Retinal pigment epithelial cell (primary cell): ENCODE results near the gene CTXN3.

Experiments
- DNase-seq: peaks from one replicate; pipeline ENCODE4 v3.0.0-alpha.2; 2010; ENCODE audit warnings: low read depth
- H3K4me3 ChIP-seq: 2 replicates; pipeline ENCODE4 v1.5.1; 2011; ENCODE audit warnings: mild to moderate bottlenecking, low read length, control low read depth, moderate library complexity
- TF ChIP-seq, protein P1 (sequence below): conservative IDR thresholded peaks from 2 replicates; pipeline ENCODE4 v1.5.1; 2011; ENCODE audit warnings: low read depth, low read length, control low read depth, inconsistent platforms

The CTXN3 gene

DNA sequence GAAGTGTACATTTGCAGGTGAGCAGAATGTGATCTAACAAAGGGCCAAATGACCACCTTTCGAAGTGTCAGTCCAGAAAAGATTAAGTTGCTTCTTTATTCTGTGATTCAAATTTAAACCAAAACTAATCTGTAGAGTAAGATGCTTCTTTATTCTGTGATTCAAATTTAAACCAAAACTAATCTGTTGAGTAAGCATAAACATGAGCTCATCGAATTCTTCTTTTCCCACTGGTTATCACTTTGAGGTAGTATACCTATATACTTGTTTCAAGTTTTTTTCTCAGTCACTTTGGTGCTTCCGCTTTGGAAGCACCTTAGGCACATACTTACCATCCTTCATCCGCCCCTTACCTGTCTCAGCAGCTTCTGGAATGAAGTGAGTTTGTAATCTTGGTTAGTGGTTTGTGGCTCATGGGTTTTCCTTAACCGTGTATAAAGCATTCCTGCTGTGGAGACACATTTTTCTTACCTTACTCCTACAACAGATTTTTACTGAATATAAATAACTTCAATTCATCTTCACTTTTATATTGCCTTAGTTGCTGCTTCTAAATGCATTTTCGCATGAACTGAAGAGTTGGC is 40.7 kb upstream of the CTXN3 start:
- TF ChIP-seq, protein P1, sequence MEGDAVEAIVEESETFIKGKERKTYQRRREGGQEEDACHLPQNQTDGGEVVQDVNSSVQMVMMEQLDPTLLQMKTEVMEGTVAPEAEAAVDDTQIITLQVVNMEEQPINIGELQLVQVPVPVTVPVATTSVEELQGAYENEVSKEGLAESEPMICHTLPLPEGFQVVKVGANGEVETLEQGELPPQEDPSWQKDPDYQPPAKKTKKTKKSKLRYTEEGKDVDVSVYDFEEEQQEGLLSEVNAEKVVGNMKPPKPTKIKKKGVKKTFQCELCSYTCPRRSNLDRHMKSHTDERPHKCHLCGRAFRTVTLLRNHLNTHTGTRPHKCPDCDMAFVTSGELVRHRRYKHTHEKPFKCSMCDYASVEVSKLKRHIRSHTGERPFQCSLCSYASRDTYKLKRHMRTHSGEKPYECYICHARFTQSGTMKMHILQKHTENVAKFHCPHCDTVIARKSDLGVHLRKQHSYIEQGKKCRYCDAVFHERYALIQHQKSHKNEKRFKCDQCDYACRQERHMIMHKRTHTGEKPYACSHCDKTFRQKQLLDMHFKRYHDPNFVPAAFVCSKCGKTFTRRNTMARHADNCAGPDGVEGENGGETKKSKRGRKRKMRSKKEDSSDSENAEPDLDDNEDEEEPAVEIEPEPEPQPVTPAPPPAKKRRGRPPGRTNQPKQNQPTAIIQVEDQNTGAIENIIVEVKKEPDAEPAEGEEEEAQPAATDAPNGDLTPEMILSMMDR: no peak
- DNase-seq: no peak
- H3K4me3 ChIP-seq: no peak overlapping the region

DNA sequence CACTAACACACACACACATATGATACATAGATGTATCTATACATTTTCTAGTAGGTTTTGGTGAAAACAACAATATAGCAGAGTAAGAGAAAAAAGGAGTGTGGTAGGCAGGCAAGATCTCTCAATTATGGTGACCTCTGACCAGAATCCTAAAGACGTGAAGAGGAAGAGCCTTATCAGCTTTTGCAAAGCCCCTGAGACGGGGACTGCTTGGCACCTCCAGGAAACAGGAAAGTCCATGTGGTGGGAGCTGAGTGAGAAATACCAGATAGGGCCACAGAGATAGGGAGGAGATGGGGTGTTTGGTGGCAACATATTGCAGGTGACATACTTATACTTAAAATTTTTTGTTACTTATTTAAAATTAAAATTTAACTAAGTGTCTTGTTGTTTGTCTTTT is 39.9 kb upstream of the CTXN3 start:
- TF ChIP-seq, protein P1: no peak
- no peak for DNase-seq
- H3K4me3 ChIP-seq: no peak overlapping the region

DNA sequence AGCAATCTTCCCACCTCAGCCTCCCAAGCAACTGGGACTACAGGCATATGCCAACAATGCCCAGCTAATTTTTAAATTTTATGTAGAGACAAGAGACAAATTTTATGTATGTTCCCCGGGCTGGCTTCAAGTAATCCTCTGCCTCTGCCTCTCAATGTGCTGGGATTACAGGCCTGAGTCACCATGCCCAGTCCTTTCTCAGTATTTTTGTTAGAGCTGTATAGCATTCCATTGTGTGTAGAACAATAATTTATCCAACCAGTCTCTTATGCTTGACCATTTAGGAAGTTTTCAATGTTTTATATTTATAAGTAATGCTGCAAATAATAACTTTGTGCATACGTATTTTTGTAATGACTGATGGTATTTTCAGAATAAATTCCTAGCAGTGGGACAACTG is 38.9 kb upstream of the CTXN3 start:
- no peak for DNase-seq
- TF ChIP-seq, protein P1: no peak
- H3K4me3 ChIP-seq: no peak overlapping the region

DNA sequence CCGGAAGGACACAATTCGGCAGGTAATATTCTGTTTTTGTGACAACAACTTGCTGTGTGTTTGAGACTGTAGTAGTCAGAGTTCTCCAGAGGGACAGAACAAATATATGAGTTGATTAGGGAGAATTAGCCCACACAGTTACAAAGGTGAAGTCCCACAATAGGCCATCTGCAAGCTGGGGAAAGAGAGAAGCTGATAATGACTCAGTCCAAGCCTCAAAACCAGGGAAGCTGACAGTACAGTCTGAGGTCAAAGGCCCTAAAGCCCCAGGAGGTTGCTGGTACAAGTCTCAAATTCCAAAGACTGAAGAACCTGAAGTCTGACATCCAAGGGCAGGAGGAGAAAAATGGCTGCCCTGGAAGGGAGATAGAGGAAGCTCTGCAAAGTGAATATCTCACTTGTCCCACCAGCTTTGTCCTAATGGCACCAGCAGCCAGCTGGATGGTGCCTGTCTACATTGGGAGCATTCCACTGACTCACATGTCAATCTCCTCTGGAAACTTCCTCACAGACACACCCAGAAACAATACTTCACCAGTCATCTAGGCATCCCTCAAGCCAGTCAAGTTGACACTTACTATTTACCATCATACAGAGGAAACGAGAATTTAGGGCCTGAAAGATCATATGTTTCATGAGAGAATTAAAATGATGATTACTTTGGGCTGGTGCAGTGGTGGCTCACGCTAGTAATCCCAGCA is 36.3 kb upstream of the CTXN3 start:
- no peak for DNase-seq
- TF ChIP-seq, protein P1: no peak
- H3K4me3 ChIP-seq: no peak overlapping the region

DNA sequence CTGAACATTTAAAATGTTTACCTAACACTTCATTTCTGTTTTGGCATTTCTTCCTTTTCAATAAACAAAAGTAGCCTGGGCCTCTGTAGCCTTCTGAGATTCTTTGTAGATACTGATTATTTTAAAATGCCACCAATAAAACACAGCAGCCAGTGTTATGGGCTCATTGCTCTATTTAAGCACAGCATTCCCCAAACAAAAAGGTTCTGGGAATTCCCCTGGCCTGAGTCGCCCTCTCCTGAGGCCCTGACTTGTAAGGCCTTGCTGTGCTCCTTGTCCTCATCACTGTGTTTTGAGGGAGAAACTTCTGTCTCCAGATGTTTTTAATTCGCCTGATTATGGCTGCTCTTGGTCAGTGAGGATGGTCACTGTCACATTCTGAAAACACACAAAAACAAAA is 33.0 kb upstream of the CTXN3 start:
- H3K4me3 ChIP-seq: no peak overlapping the region
- TF ChIP-seq, protein P1: no peak
- DNase-seq: no peak

DNA sequence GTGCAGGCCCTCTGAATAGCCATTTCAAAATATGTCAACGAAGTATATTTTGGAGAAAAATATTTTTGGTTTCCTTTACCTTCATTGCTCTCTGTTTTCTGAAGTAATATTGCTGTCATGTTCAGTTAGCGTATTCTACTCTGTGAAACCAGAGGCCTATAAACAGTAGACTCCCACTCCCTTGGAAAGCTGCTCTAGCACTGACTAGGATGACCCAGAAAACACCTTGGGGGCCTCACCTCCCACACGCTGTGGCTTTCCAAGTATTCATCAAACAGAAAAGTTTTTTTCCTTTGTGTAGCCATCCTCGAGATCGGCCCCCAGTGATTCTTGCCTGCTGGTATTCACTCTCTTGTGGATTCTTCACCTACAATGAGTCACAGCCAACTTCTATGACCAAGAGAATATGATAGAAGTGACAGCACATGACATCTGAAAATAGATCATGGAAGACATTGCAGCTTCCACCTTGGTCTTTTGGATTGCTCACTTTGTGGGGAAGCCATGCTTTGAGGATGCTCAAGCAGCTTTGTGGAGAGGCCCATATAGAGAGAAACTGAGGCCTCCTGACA is 28.9 kb upstream of the CTXN3 start:
- no peak overlapping the region for H3K4me3 ChIP-seq
- no peak for DNase-seq
- TF ChIP-seq, protein P1: no peak
